Testis (tissue), 2 donors: Measurements from ENCODE around the gene KCNE3.

Experiments
- POLR2A ChIP-seq: fragments of 450-650 bp; IDR thresholded peaks from one replicate; pipeline ENCODE4 v1.6.1; 2017; ENCODE audit warnings: antibody characterized with exemption, mild to moderate bottlenecking, moderate library complexity
- TF ChIP-seq, protein P1 (sequence below), 3 experiments: fragments of 450-650 bp in 2 of 3; fragments of 200-600 bp in 1 of 3; sonication (generic) in 1 of 3; IDR thresholded peaks; one replicate each; pipeline ENCODE4 v1.5.1; 2016 to 2019; ENCODE audit warnings: antibody characterized with exemption in 3 of 3, mild to moderate bottlenecking in 2 of 3, moderate library complexity in 1 of 3

DNA sequence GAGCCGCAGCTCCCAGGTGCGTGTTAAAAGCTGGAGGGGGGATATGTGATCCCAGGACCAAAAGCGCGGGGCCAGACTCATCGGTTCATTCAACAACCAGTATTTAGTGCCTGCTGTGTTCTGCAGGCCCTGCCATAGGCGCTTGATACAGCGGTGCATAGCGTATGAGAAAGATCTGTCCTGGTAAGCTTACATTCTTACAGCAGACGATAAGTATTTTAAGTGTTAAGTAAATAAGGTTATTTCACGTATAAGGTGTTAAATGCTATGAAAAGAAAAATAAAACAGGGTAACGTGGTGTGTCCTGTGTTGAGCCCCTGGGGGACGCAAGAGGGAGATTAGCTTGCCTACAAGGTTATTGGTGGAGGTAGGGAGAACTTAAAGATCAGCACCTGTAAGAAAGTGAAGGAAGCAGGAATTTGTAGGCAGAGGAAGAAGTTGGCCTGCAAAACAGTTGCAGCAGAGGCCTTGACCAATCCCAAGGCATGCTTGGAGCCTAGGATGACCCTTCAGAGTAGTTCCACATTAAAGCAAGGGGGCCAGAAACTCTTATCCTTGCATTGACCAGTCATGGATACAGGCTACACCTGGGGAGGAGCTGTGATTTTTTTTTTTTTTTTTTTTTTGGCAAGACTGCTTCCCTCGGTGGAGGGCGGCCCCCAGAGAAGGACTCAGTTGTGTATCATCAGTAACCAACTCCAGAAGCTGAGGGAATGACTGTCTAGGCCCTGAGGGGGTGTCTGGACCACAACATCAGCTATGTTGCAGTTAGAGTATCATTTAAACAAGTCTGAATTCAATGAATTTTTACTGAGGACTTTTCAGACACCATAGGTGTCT, 26.7 kb upstream of the KCNE3 start:
- TF ChIP-seq, protein P1, sequence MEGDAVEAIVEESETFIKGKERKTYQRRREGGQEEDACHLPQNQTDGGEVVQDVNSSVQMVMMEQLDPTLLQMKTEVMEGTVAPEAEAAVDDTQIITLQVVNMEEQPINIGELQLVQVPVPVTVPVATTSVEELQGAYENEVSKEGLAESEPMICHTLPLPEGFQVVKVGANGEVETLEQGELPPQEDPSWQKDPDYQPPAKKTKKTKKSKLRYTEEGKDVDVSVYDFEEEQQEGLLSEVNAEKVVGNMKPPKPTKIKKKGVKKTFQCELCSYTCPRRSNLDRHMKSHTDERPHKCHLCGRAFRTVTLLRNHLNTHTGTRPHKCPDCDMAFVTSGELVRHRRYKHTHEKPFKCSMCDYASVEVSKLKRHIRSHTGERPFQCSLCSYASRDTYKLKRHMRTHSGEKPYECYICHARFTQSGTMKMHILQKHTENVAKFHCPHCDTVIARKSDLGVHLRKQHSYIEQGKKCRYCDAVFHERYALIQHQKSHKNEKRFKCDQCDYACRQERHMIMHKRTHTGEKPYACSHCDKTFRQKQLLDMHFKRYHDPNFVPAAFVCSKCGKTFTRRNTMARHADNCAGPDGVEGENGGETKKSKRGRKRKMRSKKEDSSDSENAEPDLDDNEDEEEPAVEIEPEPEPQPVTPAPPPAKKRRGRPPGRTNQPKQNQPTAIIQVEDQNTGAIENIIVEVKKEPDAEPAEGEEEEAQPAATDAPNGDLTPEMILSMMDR (IDR thresholded peaks at IDR 0.05) = no peak
- no peak for TF ChIP-seq POLR2A
